MCF 10A (cell line): ENCODE data around the gene COL28A1. TPM values are rescaled to one million over a fixed set of nuclear protein-coding genes. Genes with fewer than 3 reads are reported as not detected.

Source experiments
- Bru-seq: library from RNA; stranded (reverse); fragments of 400-500 nt; gene quantifications from one replicate; lab custom pipeline; 2021; lab: Mats Ljungman, UMichigan
- BruChase-seq, 2 experiments: library from RNA; stranded (reverse); fragments of 400-500 nt; gene quantifications; one replicate each; lab custom pipeline; 2021; lab: Mats Ljungman, UMichigan
- BruUV-seq: library from RNA; stranded (reverse); fragments of 400-500 nt; replicated peaks from 2 replicates; lab custom pipeline; 2021; lab: Mats Ljungman, UMichigan
- CTCF ChIA-PET: fragments of 300-600 bp; sonication (Branson Sonifier 250); formaldehyde crosslinking; extraction: SDS; loops from one replicate; lab custom pipeline; 2021; ENCODE audit warnings: antibody characterized with exemption, inconsistent platforms; lab: Yijun Ruan, JAX
- POLR2A ChIA-PET: fragments of 300-600, 350-650 bp; sonication (Branson Sonifier 250); formaldehyde crosslinking; extraction: SDS; loops from one replicate; lab custom pipeline; 2020; ENCODE audit warnings: antibody characterized with exemption, inconsistent platforms; lab: Yijun Ruan, JAX
- DNase-seq: peaks from one replicate; pipeline ENCODE4 v3.0.0-alpha.2; 2018; ENCODE audit not compliant: unreplicated experiment
- H3K27ac Mint-ChIP-seq: one replicate; pipeline ENCODE4 v1.8.0; 2022; ENCODE audit warnings: mild to moderate bottlenecking, low read depth, mixed read lengths; ENCODE audit not compliant: unreplicated experiment
- H3K27me3 Mint-ChIP-seq: one replicate; pipeline ENCODE4 v1.8.0; 2022; ENCODE audit warnings: mixed read lengths; ENCODE audit not compliant: insufficient read depth, unreplicated experiment
- H3K36me3 Mint-ChIP-seq: one replicate; pipeline ENCODE4 v1.8.0; 2022; ENCODE audit warnings: mild to moderate bottlenecking, moderate library complexity, mixed read lengths; ENCODE audit not compliant: insufficient read depth, unreplicated experiment
- H3K4me1 Mint-ChIP-seq: one replicate; pipeline ENCODE4 v1.8.0; 2022; ENCODE audit warnings: mixed read lengths; ENCODE audit not compliant: insufficient read depth, unreplicated experiment
- H3K4me3 Mint-ChIP-seq: one replicate; pipeline ENCODE4 v1.8.0; 2022; ENCODE audit warnings: mild to moderate bottlenecking, moderate library complexity, mixed read lengths; ENCODE audit not compliant: unreplicated experiment
- H3K9me3 Mint-ChIP-seq: one replicate; pipeline ENCODE4 v1.8.0; 2022; ENCODE audit warnings: mixed read lengths; ENCODE audit not compliant: unreplicated experiment
- intact Hi-C: fragments of 100-400 bp; cut with micrococcal nuclease; formaldehyde crosslinking; loops from 2 replicates; pipeline ENCODE4 v1.14.1; 2022
- long read RNA-seq: library from polyadenylated mRNA; stranded (forward); transcript quantifications from one replicate; pipeline ENCODE4 v2.0.0, GENCODE V29; 2022
- total RNA-seq: library from RNA; stranded (reverse); gene quantifications from 2 replicates; pipeline ENCODE4 v1.2.3, GENCODE V29; 2022
- TF ChIP-seq, protein P1 (sequence below): fragments of 200-600 bp; IDR thresholded peaks from one replicate; pipeline ENCODE4 v1.8.0; 2022; ENCODE audit warnings: antibody characterized with exemption, mild to moderate bottlenecking; ENCODE audit not compliant: unreplicated experiment

Gene COL28A1
- total RNA-seq (0.29 and 0.96 TPM in 2 replicates), Bru-seq, nascent RNA (percentile 25 among the genes with signal in this experiment), BruChase-seq, experiment 1, labeled RNA remaining after a 6-hour chase (percentile 27 among the genes with signal in this experiment), BruChase-seq, experiment 2, labeled RNA remaining after a 2-hour chase (percentile 35 among the genes with signal in this experiment)
- long read RNA-seq, partial matches to known transcripts = 0 of 1 reads
- long read RNA-seq, other reads (novel, unspliced or antisense) = 1 of 1 reads

- Mint-ChIP-seq H3K27me3 (no peaks in the 10 kb centered on the region), H3K9me3 (no peaks in the 10 kb centered on the region), H3K4me3 (peak within 1 kb of the TSS; percentile 16), H3K36me3 (no peaks in the 10 kb centered on the region), H3K4me1 (no peaks in the 10 kb centered on the region), H3K27ac (no peak within 1 kb of the TSS)
- intact Hi-C loops = no loop called here
- TF ChIP-seq, protein P1, sequence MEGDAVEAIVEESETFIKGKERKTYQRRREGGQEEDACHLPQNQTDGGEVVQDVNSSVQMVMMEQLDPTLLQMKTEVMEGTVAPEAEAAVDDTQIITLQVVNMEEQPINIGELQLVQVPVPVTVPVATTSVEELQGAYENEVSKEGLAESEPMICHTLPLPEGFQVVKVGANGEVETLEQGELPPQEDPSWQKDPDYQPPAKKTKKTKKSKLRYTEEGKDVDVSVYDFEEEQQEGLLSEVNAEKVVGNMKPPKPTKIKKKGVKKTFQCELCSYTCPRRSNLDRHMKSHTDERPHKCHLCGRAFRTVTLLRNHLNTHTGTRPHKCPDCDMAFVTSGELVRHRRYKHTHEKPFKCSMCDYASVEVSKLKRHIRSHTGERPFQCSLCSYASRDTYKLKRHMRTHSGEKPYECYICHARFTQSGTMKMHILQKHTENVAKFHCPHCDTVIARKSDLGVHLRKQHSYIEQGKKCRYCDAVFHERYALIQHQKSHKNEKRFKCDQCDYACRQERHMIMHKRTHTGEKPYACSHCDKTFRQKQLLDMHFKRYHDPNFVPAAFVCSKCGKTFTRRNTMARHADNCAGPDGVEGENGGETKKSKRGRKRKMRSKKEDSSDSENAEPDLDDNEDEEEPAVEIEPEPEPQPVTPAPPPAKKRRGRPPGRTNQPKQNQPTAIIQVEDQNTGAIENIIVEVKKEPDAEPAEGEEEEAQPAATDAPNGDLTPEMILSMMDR = no peak
- ChIA-PET CTCF (interaction anchor here (1.6 to 2.0 kb wide), 2 partner anchors 97 to 112 kb away, joined by 4 to 13 read pairs; no protein-coding TSS in a partner anchor), POLR2A (interaction anchor here (0.6 to 1.9 kb wide), 6 partner anchors 12 to 354 kb away, joined by 3 to 8 read pairs (median 4); partner anchors contain the start of gene C1GALT1)
- no TSS peak for BruUV-seq
- no peak for DNase-seq
Observed at GRCh38 chr7:7535691-7536090, at the start of gene COL28A1. Gene COL28A1 (minus strand): TSS chr7:7535873. CDS start chr7:7532875, 2,998 bp downstream.

- Mint-ChIP-seq H3K9me3 (no peaks in the 10 kb centered on the region), H3K27me3 (no peaks in the 10 kb centered on the region), H3K4me3 (no peak overlapping the region), H3K4me1 (peaks cover 3% of the 10 kb centered on the region), H3K27ac (no peak overlapping the region), H3K36me3 (peaks cover 52% of the 10 kb centered on the region)
- no peak for DNase-seq
- BruUV-seq = no TSS peak
- CTCF ChIA-PET = interaction anchor here (2.2 kb wide), 1 partner anchor 11 kb away, joined by 8 read pairs; no protein-coding TSS in a partner anchor
- intact Hi-C loops = no loop called here
- POLR2A ChIA-PET = interaction anchor here (1.1 to 1.7 kb wide), 2 partner anchors 11 to 17 kb away, joined by 6 to 8 read pairs; no protein-coding TSS in a partner anchor
- TF ChIP-seq, protein P1 = no peak
Observed at GRCh38 chr7:7584653-7585052, 49.0 kb upstream of the COL28A1 start.

GRCh38 chr7:7583731-7584130, 48.1 kb upstream of the COL28A1 start:
- Mint-ChIP-seq H3K27ac (peak overlapping the region; percentile 16), H3K9me3 (no peaks in the 10 kb centered on the region), H3K4me3 (no peak overlapping the region), H3K27me3 (no peaks in the 10 kb centered on the region), H3K4me1 (peaks cover 4% of the 10 kb centered on the region), H3K36me3 (peaks cover 43% of the 10 kb centered on the region)
- ChIA-PET POLR2A (interaction anchor here (0.5 to 0.7 kb wide), 2 partner anchors 64 to 713 kb away, joined by 3 read pairs; no protein-coding TSS in a partner anchor), CTCF (no interaction called here)
- no peak for DNase-seq
- TF ChIP-seq, protein P1 = no peak
- BruUV-seq = no TSS peak
- intact Hi-C loops = no loop called here

- TF ChIP-seq, protein P1 = no peak
- H3K27me3 Mint-ChIP-seq = no peaks in the 10 kb centered on the region
- no peak overlapping the region for H3K27ac Mint-ChIP-seq
- H3K4me1 Mint-ChIP-seq = peaks cover 4% of the 10 kb centered on the region
- ChIA-PET POLR2A (interaction anchor here (0.6 to 1.1 kb wide), 3 partner anchors 10 to 586 kb away, joined by 3 to 5 read pairs (median 3); no protein-coding TSS in a partner anchor), CTCF (interaction anchor here (0.6 to 0.8 kb wide), 3 partner anchors 13 to 193 kb away, joined by 3 read pairs; partner anchors contain the start of gene MIOS)
- no peak overlapping the region for H3K4me3 Mint-ChIP-seq
- H3K9me3 Mint-ChIP-seq = no peaks in the 10 kb centered on the region
- intact Hi-C loops = no loop called here
- no TSS peak for BruUV-seq
- no peak for DNase-seq
- peaks cover 41% of the 10 kb centered on the region for H3K36me3 Mint-ChIP-seq
Observed at GRCh38 chr7:7582596-7582995, 46.9 kb upstream of the COL28A1 start.
